K562 (cell line): ENCODE measurements around the gene VPS11. TPM values are rescaled to one million over a fixed set of nuclear protein-coding genes. Genes with fewer than 3 reads are reported as not detected.

Experiments
- ATF1 ChIP-seq, 2 experiments: fragments of 450-650 bp in 1 of 2; IDR thresholded peaks; 2 replicates each; pipeline ENCODE4 v1.6.1; 2016; ENCODE audit warnings: missing compliant biosample characterization in 1 of 2, missing genetic modification characterization in 1 of 2
- CBFB ChIP-seq: sonication (generic); formaldehyde crosslinking; IDR thresholded peaks from 2 replicates; pipeline ENCODE4 v1.4.0; 2020; ENCODE audit warnings: mild to moderate bottlenecking, missing genetic modification reagents
- E2F3 ChIP-seq: fragments of 250-450 bp; sonication (Bioruptor Pico); IDR thresholded peaks from 2 replicates; pipeline ENCODE4 v1.4.0; 2020; ENCODE audit warnings: mild to moderate bottlenecking
- ELF1 ChIP-seq: fragments of 200-800 bp; sonication (Bioruptor generic); IDR thresholded peaks from 2 replicates; pipeline ENCODE4 v1.6.1; 2016; ENCODE audit warnings: missing genetic modification characterization, missing compliant biosample characterization
- GABPB1 ChIP-seq: sonication (generic); formaldehyde crosslinking; IDR thresholded peaks from 2 replicates; pipeline ENCODE4 v1.8.0; 2022; ENCODE audit warnings: mild to moderate bottlenecking, missing genetic modification reagents
- GTF2A2 ChIP-seq: IDR thresholded peaks from 2 replicates; pipeline ENCODE4 v1.6.1; 2016; ENCODE audit warnings: mild to moderate bottlenecking, missing genetic modification characterization, missing compliant biosample characterization
- MYC ChIP-seq, 2 experiments: fragments of 250-450 bp in 1 of 2; sonication (Bioruptor Pico) in 1 of 2; IDR thresholded peaks; 2 replicates each; pipeline versions ENCODE4 v1.5.1 to v1.6.1; 2012 to 2021; ENCODE audit warnings: low read depth in 2 of 2, borderline replicate concordance in 1 of 2, improper control_type of control experiment in 1 of 2, low read length in 1 of 2, mild to moderate bottlenecking in 1 of 2, moderate library complexity in 1 of 2
- NR2F6 ChIP-seq: fragments of 450-650 bp; formaldehyde crosslinking; IDR thresholded peaks from 2 replicates; pipeline ENCODE4 v1.4.0; 2020; ENCODE audit warnings: mild to moderate bottlenecking
- PTTG1 ChIP-seq: fragments of 450-650 bp; IDR thresholded peaks from 2 replicates; pipeline ENCODE4 v1.6.1; 2016; ENCODE audit warnings: low read depth, mild to moderate bottlenecking, missing genetic modification characterization, missing compliant biosample characterization
- RBBP5 ChIP-seq: fragments of 200-600 bp; sonication (generic); IDR thresholded peaks from 2 replicates; pipeline ENCODE4 v1.6.1; 2012; ENCODE audit warnings: borderline replicate concordance, mild to moderate bottlenecking, low read length, control low read depth, inconsistent platforms; ENCODE audit not compliant: insufficient read depth, poor library complexity, severe bottlenecking
- RFX7 ChIP-seq: fragments of 250-450 bp; sonication (Bioruptor Pico); IDR thresholded peaks from 2 replicates; pipeline ENCODE4 v1.5.1; 2021; ENCODE audit warnings: mild to moderate bottlenecking
- RNF2 ChIP-seq: sonication (generic); IDR thresholded peaks from 2 replicates; pipeline ENCODE4 v1.6.1; 2016
- RUNX1 ChIP-seq: sonication (generic); IDR thresholded peaks from 2 replicates; pipeline ENCODE4 v1.6.1; 2016; ENCODE audit warnings: antibody characterized with exemption, low read depth
- SRSF3 ChIP-seq: fragments of 200-400 bp; formaldehyde crosslinking; IDR thresholded peaks from 2 replicates; pipeline ENCODE4 v1.6.1; 2016; ENCODE audit warnings: mild to moderate bottlenecking, low read length, moderate library complexity; ENCODE audit not compliant: insufficient read depth
- XRCC3 ChIP-seq: fragments of 450-650 bp; IDR thresholded peaks from 2 replicates; pipeline ENCODE4 v1.6.1; 2017; ENCODE audit warnings: mild to moderate bottlenecking, moderate library complexity
- ZFP36 ChIP-seq: fragments of 150-350 bp; IDR thresholded peaks from 2 replicates; pipeline ENCODE4 v1.6.1; 2018; ENCODE audit warnings: low read length, low read depth; ENCODE audit not compliant: partially characterized antibody
- ZNF146 ChIP-seq: IDR thresholded peaks from one replicate; pipeline ENCODE4 v1.6.1; 2018; ENCODE audit warnings: missing compliant biosample characterization; ENCODE audit not compliant: unreplicated experiment
- ZNF224 ChIP-seq: sonication (generic); formaldehyde crosslinking; IDR thresholded peaks from 2 replicates; pipeline ENCODE4 v1.8.0; 2022; ENCODE audit warnings: mild to moderate bottlenecking, missing genetic modification reagents
- ZNF253 ChIP-seq: fragments of 250-450 bp; sonication (Bioruptor Pico); conservative IDR thresholded peaks from 2 replicates; pipeline ENCODE4 v1.6.1; 2021; ENCODE audit warnings: mild to moderate bottlenecking
- ZNF311 ChIP-seq: fragments of 250-450 bp; sonication (Bioruptor Pico); IDR thresholded peaks from 2 replicates; pipeline ENCODE4 v1.4.0; 2020; ENCODE audit warnings: mild to moderate bottlenecking, moderate library complexity
- ZNF408 ChIP-seq: fragments of 250-450 bp; sonication (Bioruptor Pico); IDR thresholded peaks from 2 replicates; pipeline ENCODE4 v1.4.0; 2020; ENCODE audit warnings: low read depth, mild to moderate bottlenecking, moderate library complexity
- ZNF436 ChIP-seq: fragments of 250-450, 450-650 bp; sonication (Bioruptor Pico); formaldehyde crosslinking; IDR thresholded peaks from 2 replicates; pipeline ENCODE4 v1.7.0; 2020; ENCODE audit warnings: mild to moderate bottlenecking
- ZNF699 ChIP-seq: fragments of 250-450 bp; sonication (Bioruptor Pico); IDR thresholded peaks from 2 replicates; pipeline ENCODE4 v1.8.0; 2021; ENCODE audit warnings: mild to moderate bottlenecking, moderate library complexity; ENCODE audit not compliant: insufficient replicate concordance
- ZNF76 ChIP-seq: fragments of 250-450 bp; sonication (Bioruptor Pico); IDR thresholded peaks from 2 replicates; pipeline ENCODE4 v1.4.0; 2020; ENCODE audit warnings: mild to moderate bottlenecking, moderate library complexity, borderline replicate concordance
- ZNF77 ChIP-seq: fragments of 250-450 bp; sonication (Bioruptor Pico); IDR thresholded peaks from 2 replicates; pipeline ENCODE4 v1.5.0; 2020
- polyA plus RNA-seq, 8 experiments: library from polyadenylated mRNA; depleted of rRNA in 4 of 8; stranded (reverse) in 5 of 8; unstranded in 3 of 8; fragments of >200 nt; fragmentation: Nextera tagmentation in 2 of 8; fragmentation: Illumina TruSeq in 1 of 8; extraction: Ambion mirVana in 2 of 8; extraction: Trizol in 1 of 8; gene quantifications; 2 replicates each; pipeline versions ENCODE4 v1.2.1 to v1.2.3, GENCODE V29; 2011 to 2014; ENCODE audit warnings: inconsistent platforms in 1 of 8, missing spikeins in 1 of 8
- total RNA-seq, 7 experiments: library from RNA; depleted of rRNA in 6 of 7; stranded (reverse); fragments of >200 nt in 6 of 7; fragmentation: Illumina TruSeq in 2 of 7; extraction: Trizol in 2 of 7; gene quantifications; 2 replicates each; pipeline versions ENCODE4 v1.2.1 to v1.2.3, GENCODE V29; 2011 to 2021; ENCODE audit warnings: low replicate concordance in 1 of 7
- TF ChIP-seq, protein P1 (sequence below): sonication (generic); formaldehyde crosslinking; IDR thresholded peaks from 2 replicates; pipeline ENCODE4 v1.8.0; 2022; ENCODE audit warnings: mild to moderate bottlenecking, missing genetic modification reagents
- TF ChIP-seq, protein P2 (sequence below): fragments of 200-800 bp; sonication (Bioruptor generic); IDR thresholded peaks from 2 replicates; pipeline ENCODE4 v1.6.1; 2017; ENCODE audit warnings: missing genetic modification characterization, missing compliant biosample characterization
- TF ChIP-seq, protein P3 (sequence below): sonication (generic); formaldehyde crosslinking; IDR thresholded peaks from 2 replicates; pipeline ENCODE4 v1.5.0; 2020; ENCODE audit warnings: missing genetic modification reagents

VPS11 gene
- total and polyA plus RNA-seq, 9 of the 15 experiments (the other 6 are each of a cell fraction or from before 2014, with no cell fraction given) = 14.1 to 35.5 (median 27.5) TPM

DNA sequence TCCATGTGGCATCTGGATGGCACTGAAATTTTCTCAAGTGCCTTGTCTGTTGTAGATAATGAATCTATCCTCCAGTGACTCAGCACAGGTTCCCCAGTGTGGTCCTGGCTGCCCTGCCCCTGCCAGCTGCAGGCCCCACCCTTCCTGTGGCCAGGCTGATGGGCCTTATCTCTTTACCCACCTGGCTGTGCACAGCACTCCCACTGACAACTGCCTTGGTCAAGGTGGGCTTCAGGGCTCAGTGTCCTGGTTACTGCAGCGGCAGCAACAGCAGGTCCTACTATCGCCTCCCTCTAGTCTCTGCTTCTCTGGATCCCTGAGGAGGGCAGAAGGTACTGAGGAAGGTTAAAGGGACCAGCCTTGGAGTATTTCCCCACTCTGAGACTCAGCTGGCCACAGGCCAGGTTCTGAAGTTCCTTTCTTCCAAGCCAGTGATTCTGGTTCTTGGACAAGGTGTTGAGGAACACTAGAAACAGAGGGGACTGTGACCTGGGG lies 20.2 kb downstream of the VPS11 start (continued):
- TF ChIP-seq ZNF436 (no peak), ZNF699 (CRISPR knock-in tag) (no peak), MYC (IDR thresholded peaks at IDR 0.05; ENCODE audit: low read depth, low read length) (peak; percentile 63; the same call in 1 of the 2 replicates), MYC (CRISPR knock-in tag; IDR thresholded peaks at IDR 0.05; ENCODE audit: borderline replicate concordance, low read depth) (no peak), RNF2 (peak; percentile 97), ATF1 (CRISPR knock-in tag; IDR thresholded peaks at IDR 0.05) (no peak), ATF1 (tag; IDR thresholded peaks at IDR 0.05) (peak; percentile 74), RBBP5 (peak; percentile 18), ZNF253 (CRISPR knock-in tag) (no peak), ZFP36 (no peak), ZNF146 (CRISPR knock-in tag) (no peak), ZNF224 (CRISPR knock-in tag) (no peak), SRSF3 (no peak), ZNF76 (CRISPR knock-in tag) (no peak), RUNX1 (peak; percentile 93), XRCC3 (no peak), E2F3 (CRISPR knock-in tag) (no peak), RFX7 (CRISPR knock-in tag) (no peak), ELF1 (tag) (no peak), GTF2A2 (tag) (no peak), ZNF77 (CRISPR knock-in tag) (no peak), GABPB1 (peak; percentile 70), ZNF408 (CRISPR knock-in tag) (no peak), ZNF311 (CRISPR knock-in tag) (peak; percentile 69; the same call in 1 of the 2 replicates), CBFB (CRISPR knock-in tag) (peak; percentile 94; the same call in 1 of the 2 replicates), NR2F6 (CRISPR knock-in tag) (no peak), PTTG1 (tag) (no peak)
- TF ChIP-seq, protein P1, sequence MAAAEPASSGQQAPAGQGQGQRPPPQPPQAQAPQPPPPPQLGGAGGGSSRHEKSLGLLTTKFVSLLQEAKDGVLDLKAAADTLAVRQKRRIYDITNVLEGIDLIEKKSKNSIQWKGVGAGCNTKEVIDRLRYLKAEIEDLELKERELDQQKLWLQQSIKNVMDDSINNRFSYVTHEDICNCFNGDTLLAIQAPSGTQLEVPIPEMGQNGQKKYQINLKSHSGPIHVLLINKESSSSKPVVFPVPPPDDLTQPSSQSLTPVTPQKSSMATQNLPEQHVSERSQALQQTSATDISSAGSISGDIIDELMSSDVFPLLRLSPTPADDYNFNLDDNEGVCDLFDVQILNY (CRISPR knock-in tag) = no peak
- TF ChIP-seq, protein P2, sequence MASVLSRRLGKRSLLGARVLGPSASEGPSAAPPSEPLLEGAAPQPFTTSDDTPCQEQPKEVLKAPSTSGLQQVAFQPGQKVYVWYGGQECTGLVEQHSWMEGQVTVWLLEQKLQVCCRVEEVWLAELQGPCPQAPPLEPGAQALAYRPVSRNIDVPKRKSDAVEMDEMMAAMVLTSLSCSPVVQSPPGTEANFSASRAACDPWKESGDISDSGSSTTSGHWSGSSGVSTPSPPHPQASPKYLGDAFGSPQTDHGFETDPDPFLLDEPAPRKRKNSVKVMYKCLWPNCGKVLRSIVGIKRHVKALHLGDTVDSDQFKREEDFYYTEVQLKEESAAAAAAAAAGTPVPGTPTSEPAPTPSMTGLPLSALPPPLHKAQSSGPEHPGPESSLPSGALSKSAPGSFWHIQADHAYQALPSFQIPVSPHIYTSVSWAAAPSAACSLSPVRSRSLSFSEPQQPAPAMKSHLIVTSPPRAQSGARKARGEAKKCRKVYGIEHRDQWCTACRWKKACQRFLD = peak; percentile 97
- TF ChIP-seq, protein P3, sequence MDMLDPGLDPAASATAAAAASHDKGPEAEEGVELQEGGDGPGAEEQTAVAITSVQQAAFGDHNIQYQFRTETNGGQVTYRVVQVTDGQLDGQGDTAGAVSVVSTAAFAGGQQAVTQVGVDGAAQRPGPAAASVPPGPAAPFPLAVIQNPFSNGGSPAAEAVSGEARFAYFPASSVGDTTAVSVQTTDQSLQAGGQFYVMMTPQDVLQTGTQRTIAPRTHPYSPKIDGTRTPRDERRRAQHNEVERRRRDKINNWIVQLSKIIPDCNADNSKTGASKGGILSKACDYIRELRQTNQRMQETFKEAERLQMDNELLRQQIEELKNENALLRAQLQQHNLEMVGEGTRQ (CRISPR knock-in tag) = no peak
